Stimulated activated CD4-positive, alpha-beta T cell treated with anti-CD3 and anti-CD28 coated beads, Interleukin-1b, Interleukin-23, amount 100 ng/mL, for 1 hour (primary cell): Measurements from ENCODE around the gene USF2.
A peak's percentile ranks its signal among the peaks of the same experiment; 100 is the strongest.

ENCODE experiments used
- DNase-seq, 2 donors: peaks; one replicate each; pipeline ENCODE4 v3.0.0-alpha.2; 2020; ENCODE audit warnings: low read depth in 2 of 2

USF2 gene

GRCh38 chr19:35241417-35241816 is 27.3 kb upstream of the USF2 start:
- no peak for DNase-seq

- DNase-seq: no peak
Observed at GRCh38 chr19:35246466-35247092, 22.2 kb upstream of the USF2 start.

- no peak for DNase-seq
Observed at GRCh38 chr19:35247526-35248309, 21.0 kb upstream of the USF2 start.

- DNase-seq: peak in 1 of 2 donors; percentile 62
Observed at GRCh38 chr19:35248310-35249145, 20.2 kb upstream of the USF2 start, which contains the start of gene LSR. Gene LSR (plus strand): TSS chr19:35249002. CDS start chr19:35249023, 21 bp downstream.

GRCh38 chr19:35249146-35249847 is 19.5 kb upstream of the USF2 start:
- no peak for DNase-seq

GRCh38 chr19:35249848-35250711 is 18.7 kb upstream of the USF2 start:
- DNase-seq: no peak

- DNase-seq: no peak
Observed at GRCh38 chr19:35251456-35251855, 17.3 kb upstream of the USF2 start.

GRCh38 chr19:35253316-35254286 is 15.2 kb upstream of the USF2 start:
- no peak for DNase-seq

GRCh38 chr19:35254341-35255297 is 14.1 kb upstream of the USF2 start:
- no peak for DNase-seq

GRCh38 chr19:35256566-35256965 is 12.2 kb upstream of the USF2 start:
- DNase-seq: no peak

GRCh38 chr19:35257113-35257461 is 11.7 kb upstream of the USF2 start:
- DNase-seq: no peak

GRCh38 chr19:35260694-35261304 is 8.0 kb upstream of the USF2 start:
- no peak for DNase-seq

GRCh38 chr19:35261356-35262100 is 7.2 kb upstream of the USF2 start:
- no peak for DNase-seq

GRCh38 chr19:35262101-35262761 is 6.5 kb upstream of the USF2 start:
- no peak for DNase-seq

- DNase-seq: no peak
Observed at GRCh38 chr19:35264268-35265125, 4.3 kb upstream of the USF2 start.
